OCI-LY3 (cell line): ENCODE measurements around the gene DDX31.
A peak's percentile ranks its signal among the peaks of the same experiment; 100 is the strongest.

Experiments
- H2AFZ ChIP-seq: fragments of 200-600, 300-600 bp; shearing (Covaris generic); 2 replicates; pipeline ENCODE4 v1.6.0; 2014; ENCODE audit warnings: antibody characterized with exemption, low read depth, low read length
- H3K27ac ChIP-seq: fragments of 200-600, 300-600 bp; sonication (generic); 2 replicates; pipeline ENCODE4 v1.5.1; 2014; ENCODE audit warnings: mild to moderate bottlenecking, low read length, moderate library complexity, mixed read lengths
- H3K27me3 ChIP-seq: fragments of 200-600, 300-600 bp; sonication (generic); 2 replicates; pipeline ENCODE4 v1.6.1; 2014; ENCODE audit warnings: low read depth, low read length, mixed read lengths
- H3K36me3 ChIP-seq: fragments of 200-600, 300-600 bp; sonication (generic); replicated peaks from 2 replicates; pipeline ENCODE3; 2014; ENCODE audit warnings: low read depth, low read length, mixed read lengths
- H3K4me1 ChIP-seq: fragments of 300-600, 200-600 bp; sonication (generic); 2 replicates; pipeline ENCODE4 v1.6.1; 2014; ENCODE audit warnings: low read length, mixed read lengths
- H3K4me2 ChIP-seq: fragments of 200-600, 300-600 bp; sonication (generic); 2 replicates; pipeline ENCODE4 v1.6.1; 2014; ENCODE audit warnings: low read length, mixed read lengths
- H3K4me3 ChIP-seq: fragments of 300-600, 200-600 bp; sonication (generic); 2 replicates; pipeline ENCODE4 v1.5.1; 2014; ENCODE audit warnings: antibody characterized with exemption, mild to moderate bottlenecking, low read length, moderate library complexity
- H3K79me2 ChIP-seq: fragments of 300-600, 200-600 bp; shearing (Covaris generic); 2 replicates; pipeline ENCODE4 v1.6.1; 2014; ENCODE audit warnings: mild to moderate bottlenecking, low read length, mixed read lengths
- H3K9ac ChIP-seq: fragments of 300-600, 200-600 bp; shearing (Covaris generic); 2 replicates; pipeline ENCODE4 v1.6.0; 2014; ENCODE audit warnings: mild to moderate bottlenecking, low read length, moderate library complexity
- H3K9me3 ChIP-seq: fragments of 200-600, 300-600 bp; shearing (Covaris generic); 2 replicates; pipeline ENCODE4 v1.6.1; 2014; ENCODE audit warnings: low read length, mixed read lengths; ENCODE audit not compliant: insufficient read depth
- H4K20me1 ChIP-seq: fragments of 200-600, 300-600 bp; sonication (generic); 2 replicates; pipeline ENCODE4 v1.6.1; 2016; ENCODE audit warnings: low read length, mixed read lengths; ENCODE audit not compliant: insufficient read depth
- EZH2phosphoT487 ChIP-seq: fragments of 200-600 bp; shearing (Covaris generic); IDR thresholded peaks from 2 replicates; pipeline ENCODE4 v1.6.1; 2018; ENCODE audit warnings: antibody characterized with exemption, mixed run types, low read depth
- TF ChIP-seq, protein P1 (sequence below): fragments of 200-600, 300-600 bp; sonication (generic); IDR thresholded peaks from 2 replicates; pipeline ENCODE4 v1.5.1; 2014; ENCODE audit warnings: antibody characterized with exemption, low read length, low read depth

DDX31 gene

DNA sequence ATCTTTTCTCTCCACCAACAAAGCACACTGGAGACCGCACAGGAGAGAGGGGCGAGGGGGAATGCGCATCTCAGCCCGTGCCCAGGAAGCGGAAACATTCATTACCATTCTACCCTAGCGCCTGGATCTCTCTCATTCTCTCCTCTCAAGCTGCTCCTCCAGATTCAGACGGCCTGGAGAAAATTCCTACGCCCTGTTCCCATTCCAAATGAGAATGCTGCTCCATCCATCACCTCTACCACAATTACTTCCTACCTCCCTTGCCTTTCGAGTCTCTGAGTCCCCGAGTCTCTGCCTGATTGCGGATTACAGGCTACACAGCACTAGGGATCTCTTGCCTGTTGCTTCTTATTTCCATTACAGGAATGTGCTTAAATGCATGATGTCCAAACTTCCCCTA is 6.7 kb downstream of the DDX31 start:
- TF ChIP-seq, protein P1, sequence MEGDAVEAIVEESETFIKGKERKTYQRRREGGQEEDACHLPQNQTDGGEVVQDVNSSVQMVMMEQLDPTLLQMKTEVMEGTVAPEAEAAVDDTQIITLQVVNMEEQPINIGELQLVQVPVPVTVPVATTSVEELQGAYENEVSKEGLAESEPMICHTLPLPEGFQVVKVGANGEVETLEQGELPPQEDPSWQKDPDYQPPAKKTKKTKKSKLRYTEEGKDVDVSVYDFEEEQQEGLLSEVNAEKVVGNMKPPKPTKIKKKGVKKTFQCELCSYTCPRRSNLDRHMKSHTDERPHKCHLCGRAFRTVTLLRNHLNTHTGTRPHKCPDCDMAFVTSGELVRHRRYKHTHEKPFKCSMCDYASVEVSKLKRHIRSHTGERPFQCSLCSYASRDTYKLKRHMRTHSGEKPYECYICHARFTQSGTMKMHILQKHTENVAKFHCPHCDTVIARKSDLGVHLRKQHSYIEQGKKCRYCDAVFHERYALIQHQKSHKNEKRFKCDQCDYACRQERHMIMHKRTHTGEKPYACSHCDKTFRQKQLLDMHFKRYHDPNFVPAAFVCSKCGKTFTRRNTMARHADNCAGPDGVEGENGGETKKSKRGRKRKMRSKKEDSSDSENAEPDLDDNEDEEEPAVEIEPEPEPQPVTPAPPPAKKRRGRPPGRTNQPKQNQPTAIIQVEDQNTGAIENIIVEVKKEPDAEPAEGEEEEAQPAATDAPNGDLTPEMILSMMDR, result no peak
- TF ChIP-seq EZH2phosphoT487, result no peak
- Histone ChIP-seq H4K20me1 (0 out of 2 replicates have a peak, but pooled peaks cover 9% of the 10 kb centered on the region), H3K9ac (no peak overlapping the region), H3K4me1 (peaks cover 7% of the 10 kb centered on the region), H3K4me2 (no peak overlapping the region), H3K9me3 (no peaks in the 10 kb centered on the region), H3K36me3 (peaks cover 43% of the 10 kb centered on the region), H3K79me2 (peaks cover 84% of the 10 kb centered on the region), H3K4me3 (no peak overlapping the region), H3K27ac (no peak overlapping the region), H3K27me3 (no peaks in the 10 kb centered on the region), H2AFZ (no peak overlapping the region)

GRCh38 chr9:132662152-132662945 is 7.4 kb downstream of the DDX31 start:
- Histone ChIP-seq H3K27ac (no peak overlapping the region), H3K4me2 (no peak overlapping the region), H3K27me3 (no peaks in the 10 kb centered on the region), H3K36me3 (peaks cover 50% of the 10 kb centered on the region), H3K4me1 (peaks cover 7% of the 10 kb centered on the region), H2AFZ (no peak overlapping the region), H4K20me1 (0 out of 2 replicates have a peak, but pooled peaks cover 9% of the 10 kb centered on the region), H3K79me2 (peaks cover 83% of the 10 kb centered on the region), H3K4me3 (no peak overlapping the region), H3K9me3 (no peaks in the 10 kb centered on the region), H3K9ac (no peak overlapping the region)
- TF ChIP-seq, protein P1, result no peak
- TF ChIP-seq EZH2phosphoT487, result no peak

DNA sequence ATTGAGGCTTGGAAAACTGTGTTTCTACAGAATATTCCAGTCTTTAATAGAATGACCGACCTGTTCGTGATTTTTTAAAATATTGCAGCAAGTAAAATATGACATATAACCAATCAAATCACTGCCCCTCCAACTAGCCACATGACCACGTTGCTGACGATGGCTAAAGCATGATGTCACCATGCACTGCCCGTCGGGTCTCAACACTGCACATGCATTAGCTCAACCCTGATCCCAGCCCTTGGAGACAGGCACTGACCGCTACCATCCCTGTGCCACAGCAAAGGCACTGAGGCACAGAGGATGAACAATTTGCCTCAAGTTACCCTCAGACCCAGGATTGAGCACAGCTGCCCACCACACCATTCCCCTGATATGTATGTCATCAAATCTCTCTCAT is 13.5 kb downstream of the DDX31 start:
- no peaks in the 10 kb centered on the region for H3K9me3 ChIP-seq
- H4K20me1 ChIP-seq, result 0 out of 2 replicates have a peak, but pooled peaks cover 5% of the 10 kb centered on the region
- no peak for TF ChIP-seq EZH2phosphoT487
- TF ChIP-seq, protein P1, result no peak
- H3K4me2 ChIP-seq, result no peak overlapping the region
- H3K4me1 ChIP-seq, result peaks cover 7% of the 10 kb centered on the region
- no peak overlapping the region for H3K4me3 ChIP-seq
- H3K79me2 ChIP-seq, result peaks cover 37% of the 10 kb centered on the region
- H3K27me3 ChIP-seq, result no peaks in the 10 kb centered on the region
- no peak overlapping the region for H3K9ac ChIP-seq
- no peak overlapping the region for H3K27ac ChIP-seq
- H3K36me3 ChIP-seq, result peaks cover 60% of the 10 kb centered on the region
- H2AFZ ChIP-seq, result no peak overlapping the region

DNA sequence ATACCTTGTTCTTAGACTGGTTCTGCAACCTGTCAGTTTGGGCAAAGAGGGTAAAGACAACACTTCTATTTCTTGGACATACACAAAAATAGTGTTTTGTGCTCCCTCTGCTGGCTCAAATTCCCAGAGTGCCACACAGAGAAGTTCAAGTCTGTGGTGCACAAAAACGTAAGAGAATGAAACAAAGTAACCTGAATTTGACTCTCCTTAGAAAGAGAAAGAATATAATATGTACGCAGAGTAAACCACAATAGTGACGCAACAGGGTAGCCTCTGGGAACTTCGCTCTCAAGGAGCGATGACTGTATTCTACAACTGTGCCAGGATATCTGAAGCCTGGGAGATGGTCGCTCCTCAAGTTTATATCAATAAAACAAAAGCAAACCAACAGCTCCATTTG is 18.5 kb downstream of the DDX31 start:
- Histone ChIP-seq H3K27ac (no peak overlapping the region), H3K9ac (no peak overlapping the region), H3K4me2 (no peak overlapping the region), H3K4me3 (no peak overlapping the region), H3K9me3 (no peaks in the 10 kb centered on the region), H3K27me3 (no peaks in the 10 kb centered on the region), H3K4me1 (no peaks in the 10 kb centered on the region), H3K36me3 (peaks cover 67% of the 10 kb centered on the region), H4K20me1 (0 out of 2 replicates have a peak, but pooled peaks cover 2% of the 10 kb centered on the region), H2AFZ (no peak overlapping the region), H3K79me2 (peaks cover 11% of the 10 kb centered on the region)
- TF ChIP-seq, protein P1, result peak; percentile 40; the same call in 1 of the 2 replicates
- no peak for TF ChIP-seq EZH2phosphoT487
